Neural crest cell (in vitro differentiated cells): ENCODE measurements around the gene AP3B2. TPM values are rescaled to one million over a fixed set of nuclear protein-coding genes. Genes with fewer than 3 reads are reported as not detected.
A peak's percentile ranks its signal among the peaks of the same experiment; 100 is the strongest.
"Not testable (repeated sequence)": the region's sequence is repeated elsewhere in the genome, so short reads cannot be mapped to it uniquely, and the experiment has no call there.

Experiments
- DNase-seq: peaks from one replicate; pipeline ENCODE4 v3.0.0; 2021; ENCODE audit warnings: low read depth, mixed read lengths, low spot score
- H3K27ac Mint-ChIP-seq: one replicate; pipeline ENCODE4 v1.8.0; 2021; ENCODE audit warnings: mild to moderate bottlenecking, mixed read lengths; ENCODE audit not compliant: unreplicated experiment
- H3K27me3 Mint-ChIP-seq: 2 replicates; pipeline ENCODE4 v1.8.0; 2021; ENCODE audit warnings: low read depth, mild to moderate bottlenecking, mixed read lengths
- H3K36me3 Mint-ChIP-seq: 2 replicates; pipeline ENCODE4 v1.8.0; 2021; ENCODE audit warnings: low read depth, mild to moderate bottlenecking, mixed read lengths
- H3K4me1 Mint-ChIP-seq: 2 replicates; pipeline ENCODE4 v1.8.0; 2021; ENCODE audit warnings: mixed read lengths
- H3K4me3 Mint-ChIP-seq: one replicate; pipeline ENCODE4 v1.8.0; 2021; ENCODE audit warnings: mild to moderate bottlenecking, mixed read lengths
- H3K9me3 Mint-ChIP-seq: 2 replicates; pipeline ENCODE4 v1.8.0; 2021; ENCODE audit warnings: mixed read lengths
- CTCF ChIP-seq: fragments of 200-600 bp; sonication (generic); conservative IDR thresholded peaks from 2 replicates; pipeline ENCODE4 v1.5.0; 2021; ENCODE audit warnings: antibody characterized with exemption, mild to moderate bottlenecking
- total RNA-seq: library from RNA; stranded (reverse); gene quantifications from 2 replicates; pipeline ENCODE4 v1.2.1, GENCODE V29; 2021

The AP3B2 gene
- total RNA-seq, 1 donor from 2014 or later, result 20.0 TPM

- no peaks in the 10 kb centered on the region for H3K9me3 Mint-ChIP-seq
- TF ChIP-seq CTCF, result no peak
- H3K27ac Mint-ChIP-seq, result peak overlapping the region; percentile 43
- no peaks in the 10 kb centered on the region for H3K36me3 Mint-ChIP-seq
- H3K4me3 Mint-ChIP-seq, result peak overlapping the region; percentile 44
- H3K27me3 Mint-ChIP-seq, result peaks cover 93% of the 10 kb centered on the region
- H3K4me1 Mint-ChIP-seq, result peaks cover 16% of the 10 kb centered on the region
- DNase-seq, result no peak
Measured at GRCh38 chr15:82646250-82647044, 63.2 kb downstream of the AP3B2 start.

DNA sequence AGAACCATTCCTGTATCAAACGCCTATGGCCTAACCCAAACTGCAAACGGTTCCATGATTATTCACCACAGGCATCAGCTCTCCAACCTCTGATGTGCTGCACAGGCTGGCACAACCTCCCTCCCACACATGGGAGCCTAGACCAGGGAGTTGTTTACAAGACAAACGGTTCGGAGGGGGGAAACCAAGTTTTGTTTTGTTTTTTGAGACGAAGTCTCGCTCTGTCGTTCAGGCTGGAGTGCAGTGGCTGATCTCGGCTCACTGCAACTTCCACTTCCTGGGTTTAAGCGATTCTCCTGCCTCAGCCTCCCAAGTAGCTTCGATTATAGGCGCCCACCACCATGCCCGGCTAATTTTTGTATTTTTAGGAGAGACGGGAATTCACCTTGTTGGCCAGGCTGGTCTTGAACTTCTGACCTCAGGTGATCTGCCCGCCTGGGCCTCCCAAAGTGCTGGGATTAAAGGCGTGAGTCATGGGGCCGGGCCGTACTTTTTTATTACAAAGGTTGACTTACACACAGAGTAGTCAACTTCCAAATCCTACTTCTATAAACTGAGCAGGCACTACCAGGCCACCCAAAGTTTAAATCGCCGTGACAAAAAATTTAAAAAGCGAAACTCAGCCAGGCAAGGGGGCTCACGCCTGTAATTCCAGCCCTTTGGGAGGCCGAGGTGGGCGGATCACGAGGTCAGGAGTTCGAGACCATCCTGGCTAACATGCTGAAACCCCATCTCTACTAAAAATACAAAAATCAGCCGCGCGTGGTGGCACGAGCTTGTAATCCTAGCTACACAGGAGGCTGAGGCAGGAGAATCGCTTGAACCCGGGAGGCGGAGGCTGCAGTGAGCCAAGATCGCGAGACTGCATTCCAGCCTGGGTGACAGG, 64.5 kb downstream of the AP3B2 start:
- not testable (repeated sequence) for H3K27ac Mint-ChIP-seq, H3K36me3 Mint-ChIP-seq, DNase-seq, H3K9me3 Mint-ChIP-seq
- H3K27me3 Mint-ChIP-seq, result peaks cover 93% of the 10 kb centered on the region
- H3K4me3 Mint-ChIP-seq, result peak overlapping the region; percentile 18
- H3K4me1 Mint-ChIP-seq, result peaks cover 16% of the 10 kb centered on the region

DNA sequence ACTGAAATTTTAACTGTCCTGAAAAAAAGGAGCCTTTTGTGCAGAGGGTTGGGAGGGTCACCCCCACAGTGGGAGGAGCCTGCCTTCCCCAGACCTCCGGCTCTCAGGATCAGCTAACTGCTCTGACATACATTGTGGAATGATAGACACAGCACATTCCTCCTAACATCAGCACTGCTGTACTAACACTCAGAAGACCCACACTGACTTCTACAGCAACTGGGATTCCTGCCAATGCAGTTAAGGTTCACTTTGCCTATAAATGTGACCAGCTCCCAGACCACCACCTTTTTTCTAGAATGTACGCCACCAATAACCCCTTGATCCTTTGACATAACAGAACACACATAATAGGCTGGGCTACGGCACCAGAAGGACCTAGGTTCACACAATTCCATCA, 65.7 kb downstream of the AP3B2 start:
- peaks cover 93% of the 10 kb centered on the region for H3K27me3 Mint-ChIP-seq
- peak; percentile 12 for DNase-seq
- H3K4me3 Mint-ChIP-seq, result peak overlapping the region; percentile 2

GRCh38 chr15:82642656-82643055, 67.0 kb downstream of the AP3B2 start:
- Mint-ChIP-seq H3K36me3 (no peaks in the 10 kb centered on the region), H3K27ac (no peak overlapping the region), H3K9me3 (no peaks in the 10 kb centered on the region), H3K4me3 (no peak overlapping the region), H3K4me1 (peaks cover 12% of the 10 kb centered on the region), H3K27me3 (peaks cover 95% of the 10 kb centered on the region)
- TF ChIP-seq CTCF, result no peak
- DNase-seq, result no peak

More for the DNA sequence above, 65.7 kb downstream of the AP3B2 start:
- peaks cover 16% of the 10 kb centered on the region for H3K4me1 Mint-ChIP-seq
- no peaks in the 10 kb centered on the region for H3K36me3 Mint-ChIP-seq
- H3K27ac Mint-ChIP-seq, result no peak overlapping the region
- no peak for TF ChIP-seq CTCF
- no peaks in the 10 kb centered on the region for H3K9me3 Mint-ChIP-seq

GRCh38 chr15:82641129-82641798, 68.4 kb downstream of the AP3B2 start:
- peaks cover 100% of the 10 kb centered on the region for H3K27me3 Mint-ChIP-seq
- H3K27ac Mint-ChIP-seq, result no peak overlapping the region
- H3K36me3 Mint-ChIP-seq, result no peaks in the 10 kb centered on the region

More at GRCh38 chr15:82641129-82641798, 68.4 kb downstream of the AP3B2 start:
- TF ChIP-seq CTCF, result no peak
- DNase-seq, result no peak
- Mint-ChIP-seq H3K4me1 (peaks cover 12% of the 10 kb centered on the region), H3K4me3 (no peak overlapping the region), H3K9me3 (no peaks in the 10 kb centered on the region)
